ENCODE results near the gene RAF1. TPM values are rescaled to one million over a fixed set of nuclear protein-coding genes. Genes with fewer than 3 reads are reported as not detected.

Gene RAF1
- total and polyA plus RNA-seq, 2 of the 13 experiments (the other 11 are each of a cell fraction or from before 2014, with no cell fraction given), result 72.2 to 91.4 TPM

GRCh38 chr3:12706504-12707253, 42.8 kb upstream of the RAF1 start:
- 24% methylated on average over 2 of the region's 2 CpGs for WGBS (ENCODE audit: low lambda C conversion rate)
- Histone ChIP-seq H3K4me2 (ENCODE audit: low read depth, low read length) (no peak overlapping the region), H3K9ac (ENCODE audit: insufficient read depth, low read depth, low read length) (no peak overlapping the region), H2AFZ (ENCODE audit: low read length) (no peak overlapping the region), H4K20me1 (ENCODE audit: insufficient read depth, low read length) (no peaks in the 10 kb centered on the region), H3K36me3 (replicated peaks in 1 of 2; ENCODE audit: control insufficient read depth in 1 of 2, insufficient read depth in 2 of 2, low read length in 2 of 2) (no peaks in the 10 kb centered on the region), H3K27ac (ENCODE audit: extremely low read length, insufficient read depth, low read length) (no peak overlapping the region), H3K9me3 (ENCODE audit: low read length) (no peaks in the 10 kb centered on the region), H3K27me3 (ENCODE audit: control insufficient read depth in 1 of 2, insufficient read depth in 2 of 2, low read length in 2 of 2) (peaks cover 0 to 3% of the 10 kb centered on the region in 2 experiments; a peak in 1 of 5 replicates), H3K4me3 (replicated peaks in 1 of 3; ENCODE audit: insufficient read depth in 1 of 3, low read depth in 2 of 3, low read length in 3 of 3) (no peak overlapping the region), H3K79me2 (ENCODE audit: insufficient read depth, low read length) (no peaks in the 10 kb centered on the region), H3K4me1 (ENCODE audit: insufficient read depth, low read length) (peaks cover 20% of the 10 kb centered on the region; the same call in 1 of the 2 replicates)
- DNase-seq (ENCODE audit: low spot score) (peak; percentile 79), FAIRE-seq (peak; percentile 92), ATAC-seq (peak; percentile 98)
- in situ Hi-C loops (cut with HindIII; ENCODE audit: extremely low pct_ligation_motif_present, low pct_unique_long_range_greater_than_20kb) (no loop called here), intact Hi-C loops (cut with micrococcal nuclease; ENCODE audit: unreplicated experiment) (loop anchor here (1.0 to 2.0 kb wide), 2 partner anchors 14 to 101 kb away; no protein-coding TSS in a partner anchor)
- ChIA-PET POLR2A (no interaction called here), CTCF (ENCODE audit: low intra/inter-chr PET ratio, low total read pairs) (interaction anchor here (1.5 kb wide), 1 partner anchor 13 kb away, joined by 6 read pairs; no protein-coding TSS in a partner anchor)
- BruUV-seq (replicated peaks), result no TSS peak
- TF ChIP-seq FOXM1 (CRISPR knock-in tag; IDR thresholded peaks at IDR 0.05) (no peak), ZNF569 (CRISPR knock-in tag; IDR thresholded peaks at IDR 0.05; ENCODE audit: borderline replicate concordance) (no peak), HMGXB4 (CRISPR knock-in tag; IDR thresholded peaks at IDR 0.05; ENCODE audit: borderline replicate concordance in 1 of 2, low read depth in 1 of 2) (peak in 1 of 2 experiments; percentile 65; a peak in 1 of 4 replicates), FOSL1 (CRISPR knock-in tag; IDR thresholded peaks at IDR 0.05; ENCODE audit: borderline replicate concordance) (no peak), ZGPAT (CRISPR knock-in tag; IDR thresholded peaks at IDR 0.05) (no peak), ZBTB33 (CRISPR knock-in tag; IDR thresholded peaks at IDR 0.05) (no peak), ZNF549 (CRISPR knock-in tag; IDR thresholded peaks at IDR 0.05) (no peak), TFAP4 (IDR thresholded peaks at IDR 0.05; ENCODE audit: borderline replicate concordance, low read depth) (peak; percentile 42; the same call in 1 of the 2 replicates), XBP1 (CRISPR knock-in tag; IDR thresholded peaks at IDR 0.05) (no peak), EED (CRISPR knock-in tag; IDR thresholded peaks at IDR 0.05) (no peak), EEA1 (CRISPR knock-in tag; IDR thresholded peaks at IDR 0.05; ENCODE audit: borderline replicate concordance) (no peak), ZNF644 (CRISPR knock-in tag; IDR thresholded peaks at IDR 0.05; ENCODE audit: low read depth) (0 out of 2 replicates have a peak, but pooled peaks have one; percentile 23), HDAC6 (IDR thresholded peaks at IDR 0.05; ENCODE audit: low read depth, low read length) (no peak), ZNF614 (CRISPR knock-in tag; IDR thresholded peaks at IDR 0.05; ENCODE audit: borderline replicate concordance) (no peak), ZNF775 (CRISPR knock-in tag; IDR thresholded peaks at IDR 0.05; ENCODE audit: borderline replicate concordance) (no peak)
